Measurements from ENCODE around the gene CAMK2D.
"Not testable (repeated sequence)": the region's sequence is repeated elsewhere in the genome, so short reads cannot be mapped to it uniquely, and the experiment has no call there.

The CAMK2D gene

DNA sequence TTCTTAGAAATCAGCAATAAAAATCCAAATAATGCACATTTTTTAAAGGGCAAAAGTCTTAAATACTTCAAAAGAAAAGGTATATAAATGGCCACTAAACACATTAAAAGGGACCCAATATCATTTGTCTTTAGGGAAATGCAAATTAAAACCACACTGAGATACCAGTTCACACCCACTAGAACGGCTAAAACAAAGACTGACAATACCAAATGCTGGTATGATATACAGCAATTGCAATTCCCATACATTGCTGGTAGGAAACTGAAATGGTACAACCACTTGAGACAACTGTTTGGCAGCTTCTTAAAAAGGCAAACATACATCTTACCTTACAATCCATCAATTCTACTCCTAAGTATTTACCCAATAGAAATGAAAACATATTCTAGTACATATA is 33.7 kb downstream of the CAMK2D start:
- DNase-seq, result no peak

DNA sequence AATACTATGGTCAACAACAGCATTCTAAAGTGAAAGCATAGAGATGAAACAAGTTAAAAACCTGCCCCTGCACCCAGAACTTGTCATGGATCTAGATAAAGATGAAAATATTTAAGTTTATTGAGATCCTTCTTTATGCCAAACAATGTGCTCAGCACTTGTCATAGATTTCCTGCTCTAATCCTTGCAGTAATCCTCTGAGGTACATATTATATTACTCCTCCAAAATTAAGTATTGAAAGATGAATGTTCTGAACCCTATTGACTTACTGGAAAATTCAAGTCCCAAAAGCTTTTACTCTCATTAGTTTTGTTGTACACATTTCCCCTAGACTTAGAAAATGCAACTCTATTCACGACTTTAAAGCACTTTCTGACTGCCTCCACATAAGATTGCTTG is 35.6 kb downstream of the CAMK2D start:
- DNase-seq, result no peak

DNA sequence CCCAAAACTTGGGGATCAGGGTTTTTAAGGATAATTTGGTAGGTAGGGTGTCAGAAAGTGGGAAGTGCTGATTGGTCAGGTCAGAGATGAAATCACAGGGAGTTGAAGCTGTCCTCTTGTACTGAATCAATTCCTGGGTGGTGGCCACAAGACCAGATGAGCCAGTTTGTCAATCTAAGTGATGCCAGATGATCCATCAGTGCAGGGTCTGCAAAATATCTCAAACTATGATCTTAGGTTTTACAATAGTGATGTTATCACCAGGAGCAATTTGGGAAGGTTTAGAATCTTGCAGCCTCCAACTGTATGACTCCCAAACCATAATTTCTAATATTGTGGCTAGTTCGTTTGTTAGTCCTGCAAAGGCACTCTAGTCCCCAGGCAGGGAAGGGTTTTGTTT is 43.3 kb downstream of the CAMK2D start:
- no peak for DNase-seq

DNA sequence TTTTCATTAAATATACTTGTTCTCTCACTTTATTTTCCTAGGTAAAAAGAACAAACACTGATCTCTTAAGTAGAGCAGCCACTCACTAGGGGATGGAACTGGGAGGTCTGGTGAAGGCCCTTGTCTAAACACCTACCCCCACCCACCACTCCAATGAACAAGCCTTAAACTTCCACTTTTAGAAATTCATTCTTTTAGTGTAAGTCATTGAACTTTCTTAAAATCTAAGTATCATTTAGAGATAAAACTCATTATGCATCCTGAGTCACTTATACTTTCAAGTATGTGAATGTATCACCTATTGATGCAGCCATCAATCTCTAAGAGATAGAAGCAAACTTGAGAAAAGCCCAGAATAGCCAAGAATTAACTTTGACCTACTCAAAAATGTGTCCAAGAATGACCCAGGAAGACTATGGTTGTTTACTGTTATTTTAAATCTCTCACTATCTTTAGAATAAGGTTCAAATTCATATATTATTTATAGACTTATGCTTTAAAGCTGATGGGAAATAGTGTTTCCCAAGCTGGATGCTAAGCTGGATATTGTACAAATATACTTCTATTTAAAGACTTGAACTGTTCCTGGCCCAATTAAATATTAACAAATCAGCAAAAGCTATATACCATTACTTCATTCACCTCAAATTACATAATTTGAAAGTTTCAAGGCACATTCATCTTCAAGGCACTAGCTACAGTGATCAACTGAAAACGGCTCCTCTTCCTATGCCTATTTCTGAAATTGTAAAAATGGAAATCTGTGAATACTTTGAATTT is 49.5 kb downstream of the CAMK2D start:
- no peak for DNase-seq

DNA sequence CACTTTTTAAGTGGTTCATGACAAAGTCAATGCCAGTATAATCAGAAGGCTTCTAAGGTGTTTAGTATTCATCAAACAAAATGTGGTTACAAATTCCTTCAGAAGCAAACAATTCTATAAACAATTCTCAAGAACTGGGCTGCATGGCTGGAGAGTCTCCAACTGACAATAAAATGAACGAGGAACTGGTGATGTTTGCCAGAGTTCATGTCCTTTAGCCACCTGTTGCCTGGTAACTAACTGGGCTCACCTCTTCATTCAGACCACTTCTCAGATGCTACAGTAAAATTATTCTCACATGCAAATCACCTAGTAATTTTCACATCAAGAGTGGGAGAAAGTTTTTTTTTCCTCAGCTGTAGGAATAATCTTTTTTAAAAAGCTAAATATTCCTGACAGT is 53.3 kb downstream of the CAMK2D start:
- no peak for DNase-seq

DNA sequence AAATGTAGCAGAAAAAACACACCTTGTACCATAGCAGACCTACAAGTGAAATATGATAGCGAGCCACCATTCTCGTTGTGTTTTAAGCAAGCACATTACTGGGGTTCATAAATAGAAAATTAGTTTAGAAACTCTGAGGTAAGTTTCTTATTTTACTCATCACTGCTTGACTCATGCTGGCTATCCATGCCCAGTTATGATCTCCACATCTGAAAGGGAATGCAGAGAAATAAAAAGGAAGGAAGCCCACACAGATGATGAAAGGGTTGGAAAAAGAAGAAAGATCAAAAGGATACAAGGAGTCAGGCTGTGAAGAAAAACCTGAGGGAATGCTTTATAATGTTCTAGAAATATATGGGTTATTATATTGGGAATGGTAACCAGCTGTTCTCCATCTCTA is 54.5 kb downstream of the CAMK2D start:
- DNase-seq, result no peak

DNA sequence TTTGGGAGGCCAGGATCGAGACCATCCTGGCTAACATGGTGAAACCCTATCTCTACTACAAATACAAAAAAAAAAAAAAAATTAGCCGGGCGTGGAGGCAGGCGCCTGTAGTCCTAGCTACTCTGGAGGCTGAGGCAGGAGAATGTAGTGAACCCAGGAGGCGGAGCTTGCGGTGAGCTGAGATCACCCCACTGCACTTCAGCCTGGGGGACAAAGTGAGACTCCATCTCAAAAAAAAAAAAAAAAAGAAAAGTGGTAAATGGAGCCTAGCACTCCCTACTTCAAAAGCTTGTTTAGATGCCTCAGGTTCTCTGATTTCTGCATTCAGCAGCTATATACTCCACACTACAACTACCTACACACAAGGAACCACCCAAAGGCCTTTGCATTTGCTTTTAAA is 56.4 kb downstream of the CAMK2D start:
- not testable (repeated sequence) for DNase-seq

DNA sequence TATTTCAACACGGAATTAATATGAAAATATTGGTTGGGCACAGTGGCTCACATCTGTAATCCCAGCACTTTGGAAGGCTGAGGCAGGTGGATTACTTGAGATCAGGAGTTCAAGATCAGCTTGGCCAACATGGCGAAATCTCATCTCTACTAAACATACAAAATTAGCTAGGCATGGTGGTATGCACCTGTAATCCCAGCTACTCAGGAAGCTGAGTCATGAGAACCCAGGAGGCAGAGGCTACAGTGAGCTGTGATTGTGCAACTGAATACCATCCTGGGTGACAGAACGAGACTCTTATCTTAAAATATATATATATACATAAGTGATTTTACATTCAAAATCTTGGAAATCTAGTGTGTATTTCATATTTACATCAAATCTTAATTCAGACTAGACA is 58.9 kb downstream of the CAMK2D start:
- DNase-seq, result not testable (repeated sequence)

DNA sequence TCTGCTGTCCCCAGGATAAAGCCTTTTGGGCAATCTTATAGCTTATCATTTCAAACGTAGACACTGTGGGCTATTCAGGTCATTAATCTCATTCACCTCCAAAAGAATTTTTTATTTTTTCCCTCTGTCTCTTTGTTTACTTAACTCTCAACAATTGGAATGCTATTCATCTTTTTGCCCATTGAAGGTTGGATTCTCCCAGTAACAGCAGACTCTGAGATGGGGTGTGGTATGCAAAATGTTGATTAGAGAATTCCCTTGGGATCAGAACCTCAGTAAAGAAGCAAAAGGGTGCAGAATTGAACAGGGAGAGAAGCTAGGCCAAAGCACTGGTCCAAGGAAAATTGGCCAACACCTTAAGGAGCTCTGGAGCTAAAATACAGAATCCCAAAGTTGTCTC is 60.4 kb downstream of the CAMK2D start:
- no peak for DNase-seq

DNA sequence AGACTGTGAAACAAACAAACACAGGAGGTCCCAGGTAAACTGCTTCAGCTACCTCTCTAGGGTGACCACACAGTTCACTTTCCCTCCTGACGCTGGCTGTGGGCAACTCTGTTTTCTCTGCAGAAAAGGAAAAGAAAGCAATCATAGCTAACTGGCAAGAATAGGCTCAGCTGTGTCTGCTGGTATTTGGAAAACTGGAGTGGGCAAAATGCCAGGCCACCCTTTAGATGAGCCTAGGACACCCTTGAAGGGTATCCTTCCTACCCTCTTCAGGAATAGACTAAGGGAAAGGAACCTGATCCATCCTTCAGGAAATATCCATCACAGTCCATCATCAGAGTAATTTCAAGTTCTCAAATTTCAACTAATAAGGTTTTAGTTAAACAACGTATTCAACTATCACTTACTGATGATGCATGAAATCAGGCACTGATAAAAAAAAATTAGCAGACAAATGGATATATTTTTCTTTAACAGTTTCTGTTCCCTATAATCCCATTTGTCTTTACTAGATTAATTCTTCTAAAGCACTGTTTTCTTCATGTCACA is 60.9 kb downstream of the CAMK2D start:
- DNase-seq, result no peak

DNA sequence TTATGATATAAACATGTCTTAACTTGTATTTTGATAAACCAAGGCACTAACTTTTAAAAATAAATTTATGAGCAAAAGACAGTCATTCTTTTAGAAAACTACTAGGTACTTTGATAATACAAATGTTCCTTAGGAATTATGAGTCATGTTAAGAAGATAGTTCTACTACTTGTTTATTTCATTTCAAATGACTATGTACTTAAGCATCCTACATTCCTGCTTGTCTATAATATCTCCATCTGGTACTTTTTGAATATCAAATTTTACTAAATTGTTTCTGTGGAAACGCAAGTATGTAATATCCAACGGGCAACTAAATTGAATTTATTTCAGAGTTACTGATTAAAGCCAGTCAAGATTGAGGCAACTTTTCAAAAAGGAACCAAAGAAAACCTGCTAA is 61.8 kb downstream of the CAMK2D start:
- no peak for DNase-seq

DNA sequence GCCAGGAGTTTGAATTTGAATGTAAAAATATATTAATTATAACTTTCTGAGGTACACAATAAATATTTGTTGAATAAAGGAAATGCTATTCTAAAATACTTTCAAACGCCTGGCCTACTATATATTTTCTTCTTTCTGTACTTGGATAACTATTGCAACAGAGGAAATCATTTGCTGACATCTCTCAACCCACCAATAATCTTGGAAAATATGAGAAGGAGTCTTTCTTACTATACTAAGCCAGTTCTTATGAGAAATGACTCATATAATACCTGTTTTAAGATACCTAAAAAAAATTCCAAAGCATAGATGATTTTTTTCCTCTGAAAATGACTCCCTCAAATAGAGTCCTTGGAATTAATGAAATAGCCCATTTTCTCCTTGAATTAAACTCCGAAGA is 64.1 kb downstream of the CAMK2D start:
- DNase-seq, result no peak

DNA sequence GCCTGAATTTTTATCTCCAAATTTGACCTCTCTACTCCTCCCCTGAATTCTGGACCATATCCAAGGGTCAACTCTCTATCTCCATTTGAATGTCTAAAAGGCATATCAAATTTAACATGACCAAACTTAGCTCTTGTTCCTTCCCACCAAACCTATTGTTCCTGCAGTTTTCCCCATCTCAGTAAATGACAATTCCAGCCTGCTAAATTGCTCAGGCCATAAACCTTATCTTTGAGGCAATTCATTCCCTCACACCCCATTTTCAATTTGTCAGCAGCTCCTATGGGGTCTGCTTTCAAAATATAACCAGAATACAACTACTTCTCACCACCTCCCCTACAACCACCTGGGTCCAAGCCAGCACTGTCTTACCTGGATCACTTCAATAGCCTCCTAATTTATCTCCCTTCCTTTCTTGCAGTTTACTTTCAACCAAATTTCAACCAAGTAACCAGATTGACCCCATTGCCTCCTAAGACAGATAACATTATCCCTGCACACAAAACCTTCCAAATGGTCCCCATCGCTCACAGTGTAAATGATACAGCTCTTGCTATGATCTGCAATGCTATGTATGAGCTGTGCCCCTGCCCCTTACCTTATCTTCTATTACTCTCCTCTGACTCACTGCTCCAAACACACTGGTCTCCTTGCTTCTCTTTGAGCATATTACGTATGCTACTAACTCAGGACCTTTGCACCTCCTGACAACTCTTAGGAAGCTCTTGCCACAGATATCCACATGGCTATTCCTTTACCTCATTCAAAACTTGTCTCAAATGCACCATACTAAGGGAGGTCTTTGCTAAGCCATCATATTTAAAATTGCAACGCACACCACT is 66.0 kb downstream of the CAMK2D start:
- DNase-seq, result no peak

DNA sequence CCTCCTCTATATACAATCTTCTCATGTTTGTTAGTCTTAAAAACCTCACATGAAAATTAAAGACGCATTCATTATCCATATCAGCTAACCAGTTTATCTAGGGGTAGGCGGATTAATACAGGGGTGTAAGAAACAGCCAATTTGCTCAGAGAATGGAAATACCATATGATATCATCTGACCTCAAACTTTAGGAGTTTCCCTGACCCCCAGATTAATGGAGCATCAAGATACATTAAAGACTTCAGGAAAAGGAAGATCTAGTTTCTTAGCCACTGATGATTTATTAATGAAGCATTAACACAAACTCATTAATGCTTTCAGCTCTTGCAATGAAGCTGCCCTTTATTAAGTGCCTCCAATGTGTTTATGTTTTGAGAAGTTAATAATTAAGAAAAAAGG is 67.5 kb downstream of the CAMK2D start:
- DNase-seq, result no peak

DNA sequence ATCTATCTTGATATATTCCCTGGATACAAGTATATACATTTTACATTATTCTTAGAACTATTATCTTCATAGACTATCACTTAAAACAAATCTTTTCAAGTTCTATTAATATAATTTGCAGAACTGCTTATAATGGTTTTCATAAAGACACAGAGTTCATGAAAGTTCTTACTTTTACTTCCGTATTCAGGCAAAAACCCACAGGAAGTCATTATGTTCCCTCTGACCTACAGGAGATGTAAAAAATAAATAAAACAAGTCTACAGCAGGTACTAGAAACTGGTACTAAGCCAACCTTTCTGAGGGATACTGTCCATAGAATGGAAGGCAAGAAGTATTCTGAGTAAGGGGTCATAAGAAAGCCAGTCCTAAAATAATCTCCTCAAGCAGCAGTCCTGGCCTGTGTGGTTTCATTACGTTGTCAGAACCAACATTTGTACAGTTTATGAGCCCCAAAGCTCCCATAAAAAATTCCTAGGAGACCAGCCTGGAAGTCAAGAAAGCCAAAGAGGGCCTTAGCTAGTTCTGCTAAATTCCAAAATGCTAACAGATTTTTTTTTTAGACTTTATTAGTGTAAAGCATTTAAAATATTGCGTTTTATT is 68.6 kb downstream of the CAMK2D start:
- no peak for DNase-seq

DNA sequence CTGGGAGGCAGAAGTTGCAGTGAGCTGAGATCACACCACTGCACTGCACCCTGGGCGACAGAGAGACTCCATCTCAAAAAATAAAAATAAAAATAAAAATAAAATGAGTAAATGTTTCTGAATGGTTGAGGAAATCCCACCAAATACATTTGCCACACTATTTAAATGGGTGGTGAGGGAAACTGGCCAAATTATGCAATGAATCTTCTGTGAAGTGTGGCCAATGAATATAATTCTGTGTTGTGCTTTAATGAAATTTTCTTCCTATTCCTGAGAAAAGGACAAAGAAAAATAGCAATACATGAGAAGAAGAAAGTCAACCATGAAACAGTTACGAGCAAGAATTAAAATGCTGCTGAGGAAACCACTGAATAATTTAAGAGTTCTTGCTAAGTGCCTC is 69.9 kb downstream of the CAMK2D start:
- no peak for DNase-seq

DNA sequence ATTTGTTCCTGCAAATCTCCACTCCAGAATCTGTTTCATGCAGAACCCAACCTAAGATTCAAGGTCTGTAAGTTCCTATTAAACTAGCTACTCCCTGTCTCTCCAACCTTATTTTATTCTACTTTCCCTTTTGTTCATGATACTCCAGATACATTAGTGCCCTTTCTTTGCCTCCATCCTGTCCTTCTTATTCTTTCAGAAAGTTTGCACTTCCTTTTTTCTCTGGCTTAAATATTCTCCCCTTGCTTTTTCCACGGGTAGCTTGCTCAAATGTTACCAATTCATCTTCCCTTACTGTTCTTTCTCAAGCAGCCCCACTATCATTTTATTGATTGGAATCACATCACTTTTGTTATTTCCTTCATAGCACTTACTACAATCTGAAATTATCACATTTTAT is 72.1 kb downstream of the CAMK2D start:
- no peak for DNase-seq

DNA sequence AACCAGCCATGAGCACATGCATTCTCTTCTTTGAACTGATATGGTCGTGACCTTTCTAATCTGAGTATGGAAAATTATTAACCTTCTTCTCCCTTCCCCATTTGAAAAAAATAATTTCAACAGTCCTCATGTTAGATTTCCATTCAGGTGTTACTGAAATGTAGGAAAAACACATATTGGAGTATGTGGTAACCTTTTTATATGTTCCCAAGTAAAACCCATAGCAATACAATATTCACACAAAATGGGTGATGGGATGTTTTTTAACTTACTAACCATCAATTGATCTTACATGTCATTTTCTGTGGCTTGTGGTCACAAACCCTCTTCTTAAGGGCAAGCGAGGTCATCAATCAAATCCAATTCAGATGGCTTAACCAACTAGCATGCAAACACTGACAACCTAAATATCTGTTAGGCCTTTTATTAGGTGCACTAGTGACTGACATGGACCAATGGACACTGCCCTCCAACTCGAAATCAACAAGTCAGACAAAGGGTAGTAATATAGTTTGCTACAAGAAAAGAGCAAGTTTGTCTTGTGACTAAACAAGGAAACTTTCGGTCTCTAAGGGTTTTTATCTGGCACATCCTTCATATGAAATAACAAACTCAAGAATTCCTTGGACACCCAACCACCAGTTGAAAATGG is 74.3 kb downstream of the CAMK2D start:
- no peak for DNase-seq

DNA sequence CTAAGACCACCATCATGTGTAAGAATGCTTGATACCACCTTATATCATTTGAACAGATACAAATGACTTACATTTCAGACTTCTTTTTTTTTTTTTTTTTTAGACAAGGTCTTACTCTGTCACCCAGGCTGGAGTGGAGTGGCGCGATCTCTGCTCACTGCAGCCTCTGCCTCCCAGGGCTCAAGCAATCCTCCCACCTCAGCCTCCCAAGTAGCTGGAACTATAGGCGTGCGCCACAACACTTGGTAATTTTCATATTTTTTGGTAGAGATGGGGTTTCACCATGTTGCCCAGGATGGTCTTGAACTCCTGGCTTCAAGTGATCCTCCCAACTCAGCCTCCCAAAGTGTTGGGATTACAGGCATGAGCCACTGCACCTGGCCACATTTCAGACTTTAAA is 76.4 kb downstream of the CAMK2D start:
- not testable (repeated sequence) for DNase-seq

DNA sequence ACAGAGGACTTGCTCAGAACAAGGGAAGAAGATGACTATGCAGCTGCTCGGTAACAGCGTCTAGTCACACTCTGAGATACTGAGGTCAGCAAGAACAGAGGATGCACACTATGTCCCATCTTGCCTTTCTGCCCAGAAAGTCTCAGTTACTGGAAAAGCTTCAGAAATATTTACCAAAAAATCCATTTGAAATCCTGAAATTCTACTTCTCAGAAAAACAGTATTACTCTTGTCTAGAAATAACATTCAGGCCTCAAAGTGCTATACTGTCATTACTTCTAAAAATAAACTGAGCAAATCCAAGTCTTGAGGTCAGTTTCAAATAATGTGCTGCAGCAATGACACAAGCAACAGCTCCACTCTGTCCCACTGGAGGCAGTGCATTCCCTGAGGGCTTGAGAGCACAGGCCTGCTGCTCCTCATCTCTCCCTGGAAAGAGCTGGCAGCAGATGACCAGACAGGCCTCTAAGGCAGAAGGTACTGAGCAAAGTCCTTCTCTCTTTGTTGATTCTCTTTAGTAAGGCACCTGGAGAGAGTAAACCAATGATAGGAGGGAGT is 76.9 kb downstream of the CAMK2D start:
- no peak for DNase-seq

DNA sequence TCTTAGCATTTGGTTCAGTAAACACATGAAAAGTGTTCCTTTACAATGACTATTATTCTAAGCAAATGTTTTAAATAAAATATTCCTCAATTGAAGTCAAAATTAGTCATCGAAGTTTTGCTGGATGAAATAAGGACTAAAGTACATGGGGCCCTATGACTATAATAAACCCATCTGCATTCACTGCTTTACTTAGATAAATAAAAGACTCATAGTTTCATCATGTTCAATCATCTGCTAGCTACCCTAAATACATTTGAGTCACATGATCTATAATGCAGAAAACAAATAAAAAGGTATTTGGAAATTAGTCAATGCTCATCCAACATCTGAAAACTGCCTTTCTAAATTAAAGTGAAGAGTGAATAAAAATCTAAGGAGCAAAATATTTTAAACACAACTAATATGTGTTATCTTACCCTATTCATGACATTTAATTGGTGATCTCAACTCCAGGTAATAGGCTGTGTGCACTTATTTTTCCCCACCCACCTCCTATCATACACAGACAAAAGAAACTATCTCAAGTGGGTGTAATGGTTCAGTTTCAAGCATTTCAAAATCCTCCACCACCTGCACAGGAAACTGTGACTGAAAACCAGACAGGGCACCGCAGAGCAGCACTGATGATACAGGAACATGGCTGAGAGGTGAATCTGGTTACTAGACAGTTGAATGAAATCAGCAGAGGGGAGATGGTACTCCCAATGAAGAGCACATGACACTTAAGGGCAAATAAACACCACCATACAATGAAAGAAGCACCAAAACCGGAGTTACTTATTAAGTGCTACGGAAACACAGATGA is 78.6 kb downstream of the CAMK2D start:
- peak; percentile 1 for DNase-seq

DNA sequence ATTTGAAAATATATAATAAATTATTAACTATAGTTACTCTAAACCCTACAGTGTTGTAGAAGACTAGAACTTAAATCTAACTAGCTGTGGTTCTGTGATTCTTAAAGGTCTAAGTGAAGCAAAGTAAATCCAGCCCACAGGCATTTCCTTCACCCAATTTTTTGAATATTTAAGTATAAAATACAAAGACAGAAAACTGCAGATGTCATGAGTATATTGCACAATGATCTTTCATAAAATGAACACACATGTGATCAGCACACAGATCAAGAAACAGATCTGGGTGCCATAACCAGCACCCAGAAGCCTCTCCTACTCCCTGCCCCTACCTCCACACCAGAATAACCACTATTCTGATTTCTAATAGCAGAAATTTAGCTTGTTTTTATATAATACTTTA is 82.9 kb downstream of the CAMK2D start:
- DNase-seq, result no peak

Data from effector CD8-positive, alpha-beta T cell (primary cell).